ENCODE data around the gene ARL6IP5.

Gene ARL6IP5

DNA sequence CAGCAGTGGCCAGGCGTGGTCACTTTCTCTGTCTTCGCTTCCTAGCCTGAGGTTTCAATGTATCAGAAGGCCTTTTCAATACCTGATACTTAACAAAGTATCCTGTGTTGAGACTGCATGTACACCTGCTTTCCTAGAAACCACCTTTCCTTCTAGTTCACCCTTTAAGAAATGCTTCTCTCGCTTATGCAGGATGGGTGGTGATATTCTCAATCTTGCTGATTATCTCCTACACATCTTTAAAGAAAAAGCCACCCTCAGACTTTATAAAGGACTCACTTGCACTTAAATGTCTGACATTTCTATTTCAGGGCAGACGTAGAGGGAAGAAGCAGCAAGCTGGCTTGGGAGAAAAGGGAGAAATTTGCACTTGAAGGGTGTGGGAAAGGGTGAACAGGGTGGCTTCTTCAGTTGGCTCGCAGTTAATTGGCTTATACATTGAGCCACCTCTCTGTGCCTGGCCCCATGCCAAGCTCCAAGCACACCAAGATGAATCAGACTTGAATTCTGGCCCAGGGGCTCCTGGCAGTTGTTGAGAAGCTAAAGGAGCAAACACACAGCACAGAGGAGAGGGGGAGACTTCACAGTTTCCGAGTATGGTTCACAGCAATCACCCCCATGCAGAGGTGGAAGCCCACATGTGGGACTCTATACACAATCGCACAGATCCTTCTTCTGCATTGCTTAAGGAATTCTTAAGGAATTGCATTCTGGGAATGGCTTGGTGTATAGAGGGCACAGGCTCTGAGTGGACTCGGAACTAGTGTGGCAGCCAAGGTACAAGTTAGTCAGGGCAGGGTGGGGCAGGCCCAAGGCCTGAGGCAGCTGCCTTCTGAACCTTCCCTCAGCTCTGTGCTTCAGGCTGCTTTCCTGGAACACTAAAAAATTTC is 1.3 kb downstream of the ARL6IP5 start:
- peak overlapping the region; percentile 92 to 95 for H3K27ac ChIP-seq (ENCODE audit: low read depth in 2 of 2, low read length in 2 of 2)
- H3K9ac ChIP-seq (ENCODE audit: low read depth in 1 of 2, low read length in 2 of 2) = peak overlapping the region; percentile 87 to 91
- no peaks in the 10 kb centered on the region for H3K27me3 ChIP-seq (ENCODE audit: control insufficient read depth in 2 of 2, insufficient read depth in 2 of 2, low read length in 2 of 2)
- peaks cover 37 to 48% of the 10 kb centered on the region in 2 donors for H3K4me1 ChIP-seq (ENCODE audit: control insufficient read depth in 2 of 2, insufficient read depth in 2 of 2, low read length in 2 of 2)
- peaks cover 0 to 4% of the 10 kb centered on the region in 2 donors for H3K36me3 ChIP-seq (ENCODE audit: control insufficient read depth in 2 of 2, insufficient read depth in 2 of 2, low read length in 2 of 2)
- no peaks in the 10 kb centered on the region for H3K9me3 ChIP-seq (ENCODE audit: control insufficient read depth in 2 of 2, low read length in 2 of 2)
- peak overlapping the region; percentile 77 to 86 for H3K4me3 ChIP-seq (ENCODE audit: low read length in 2 of 2)

DNA sequence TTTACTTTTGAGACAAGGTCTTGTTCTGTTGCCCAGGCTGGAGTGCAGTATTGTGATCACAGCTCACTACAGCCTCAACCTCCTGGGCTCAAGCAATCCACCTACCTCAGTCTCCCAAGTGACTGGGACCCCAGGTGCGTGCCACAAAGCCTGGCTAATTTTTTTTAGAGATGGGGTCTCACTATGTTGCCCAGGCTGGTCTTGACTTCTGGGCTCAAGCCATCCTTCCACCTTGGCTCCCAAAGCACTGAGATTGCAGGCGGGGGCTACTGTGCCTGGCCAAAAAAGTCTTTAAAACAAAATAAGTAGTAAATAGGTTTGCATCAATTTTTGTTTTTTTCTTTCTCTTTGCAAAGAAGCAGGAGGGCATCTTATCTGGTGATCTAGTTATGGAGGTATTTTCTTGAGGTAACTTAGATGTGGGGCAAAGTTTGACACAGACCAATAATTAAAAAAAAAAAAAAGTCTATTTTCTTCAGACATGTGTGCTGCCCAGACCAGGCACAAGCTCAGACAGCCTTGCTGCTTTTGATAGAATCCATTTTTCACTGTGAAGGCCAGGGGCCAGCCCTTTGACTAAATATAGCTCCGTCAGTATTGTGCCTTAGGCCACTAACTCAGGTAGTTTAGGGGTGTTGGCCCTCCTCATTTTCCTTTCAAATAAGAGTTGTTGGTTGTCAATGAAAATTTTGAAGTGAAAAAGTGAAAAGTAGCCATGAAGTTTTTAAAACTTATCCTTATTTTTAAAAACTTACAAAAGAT is 2.5 kb downstream of the ARL6IP5 start:
- Histone ChIP-seq H3K27me3 (ENCODE audit: control insufficient read depth in 2 of 2, insufficient read depth in 2 of 2, low read length in 2 of 2) (no peaks in the 10 kb centered on the region), H3K36me3 (ENCODE audit: control insufficient read depth in 2 of 2, insufficient read depth in 2 of 2, low read length in 2 of 2) (peaks cover 0 to 7% of the 10 kb centered on the region in 2 donors), H3K27ac (ENCODE audit: low read depth in 2 of 2, low read length in 2 of 2) (peak overlapping the region; percentile 92 to 95), H3K4me1 (ENCODE audit: control insufficient read depth in 2 of 2, insufficient read depth in 2 of 2, low read length in 2 of 2) (peaks cover 37 to 47% of the 10 kb centered on the region in 2 donors), H3K4me3 (ENCODE audit: low read length in 2 of 2) (peak overlapping the region; percentile 6 to 58), H3K9me3 (ENCODE audit: control insufficient read depth in 2 of 2, low read length in 2 of 2) (no peaks in the 10 kb centered on the region), H3K9ac (ENCODE audit: low read depth in 1 of 2, low read length in 2 of 2) (peak overlapping the region in 1 of 2 donors; percentile 91)

DNA sequence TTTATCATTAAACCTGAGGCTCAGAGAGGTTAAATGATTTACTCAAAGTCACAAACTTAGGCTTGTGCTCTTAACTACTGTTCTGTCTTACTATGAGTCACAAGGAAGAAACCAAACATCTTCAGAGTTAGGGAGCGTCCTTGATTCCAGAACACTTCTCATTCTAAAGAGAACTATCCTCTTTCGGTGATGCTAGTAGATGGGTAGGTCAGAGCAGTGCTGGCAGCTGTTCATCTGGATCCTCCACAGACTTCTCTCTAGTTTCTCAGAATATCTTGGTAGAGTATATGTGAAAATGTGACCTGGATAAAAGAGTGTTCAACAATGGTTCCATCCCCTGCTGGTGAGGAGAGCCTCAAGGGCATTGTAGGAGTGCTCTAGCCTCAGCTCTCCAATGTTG is 3.3 kb downstream of the ARL6IP5 start:
- peak overlapping the region; percentile 18 to 41 for H3K27ac ChIP-seq (ENCODE audit: low read depth in 2 of 2, low read length in 2 of 2)
- H3K4me3 ChIP-seq (ENCODE audit: low read length in 2 of 2) = peak overlapping the region; percentile 6 to 53
- no peaks in the 10 kb centered on the region for H3K27me3 ChIP-seq (ENCODE audit: control insufficient read depth in 2 of 2, insufficient read depth in 2 of 2, low read length in 2 of 2)
- peaks cover 0 to 8% of the 10 kb centered on the region in 2 donors for H3K36me3 ChIP-seq (ENCODE audit: control insufficient read depth in 2 of 2, insufficient read depth in 2 of 2, low read length in 2 of 2)
- H3K9ac ChIP-seq (ENCODE audit: low read depth in 1 of 2, low read length in 2 of 2) = peak overlapping the region in 1 of 2 donors; percentile 41
- peaks cover 37 to 46% of the 10 kb centered on the region in 2 donors for H3K4me1 ChIP-seq (ENCODE audit: control insufficient read depth in 2 of 2, insufficient read depth in 2 of 2, low read length in 2 of 2)
- H3K9me3 ChIP-seq (ENCODE audit: control insufficient read depth in 2 of 2, low read length in 2 of 2) = no peaks in the 10 kb centered on the region

DNA sequence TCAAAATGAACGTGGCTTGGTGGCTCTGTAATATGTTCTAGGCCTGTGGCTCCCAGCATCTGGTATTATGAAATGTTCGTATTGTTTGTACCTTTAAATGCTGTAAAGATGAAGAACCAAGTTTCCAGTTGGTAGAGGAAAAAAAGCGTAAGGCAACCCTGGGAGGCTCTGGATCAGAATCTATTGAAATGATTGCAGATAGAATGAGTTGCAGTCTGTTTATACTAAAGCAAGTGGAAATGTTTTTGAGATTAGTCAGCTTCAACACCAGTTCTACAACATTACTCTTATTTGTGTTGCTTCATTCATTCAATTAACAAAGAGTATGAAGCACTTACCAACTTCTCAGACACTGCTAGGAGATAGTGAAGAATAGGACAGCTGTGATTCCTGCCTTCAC is 5.3 kb downstream of the ARL6IP5 start:
- Histone ChIP-seq H3K4me1 (ENCODE audit: control insufficient read depth in 2 of 2, insufficient read depth in 2 of 2, low read length in 2 of 2) (peaks cover 38 to 42% of the 10 kb centered on the region in 2 donors), H3K9ac (ENCODE audit: low read depth in 1 of 2, low read length in 2 of 2) (no peak overlapping the region), H3K36me3 (ENCODE audit: control insufficient read depth in 2 of 2, insufficient read depth in 2 of 2, low read length in 2 of 2) (peaks cover 6 to 12% of the 10 kb centered on the region in 2 donors), H3K27me3 (ENCODE audit: control insufficient read depth in 2 of 2, insufficient read depth in 2 of 2, low read length in 2 of 2) (no peaks in the 10 kb centered on the region), H3K9me3 (ENCODE audit: control insufficient read depth in 2 of 2, low read length in 2 of 2) (no peaks in the 10 kb centered on the region), H3K27ac (ENCODE audit: low read depth in 2 of 2, low read length in 2 of 2) (peak overlapping the region in 1 of 2 donors; percentile 20), H3K4me3 (ENCODE audit: low read length in 2 of 2) (no peak overlapping the region)

DNA sequence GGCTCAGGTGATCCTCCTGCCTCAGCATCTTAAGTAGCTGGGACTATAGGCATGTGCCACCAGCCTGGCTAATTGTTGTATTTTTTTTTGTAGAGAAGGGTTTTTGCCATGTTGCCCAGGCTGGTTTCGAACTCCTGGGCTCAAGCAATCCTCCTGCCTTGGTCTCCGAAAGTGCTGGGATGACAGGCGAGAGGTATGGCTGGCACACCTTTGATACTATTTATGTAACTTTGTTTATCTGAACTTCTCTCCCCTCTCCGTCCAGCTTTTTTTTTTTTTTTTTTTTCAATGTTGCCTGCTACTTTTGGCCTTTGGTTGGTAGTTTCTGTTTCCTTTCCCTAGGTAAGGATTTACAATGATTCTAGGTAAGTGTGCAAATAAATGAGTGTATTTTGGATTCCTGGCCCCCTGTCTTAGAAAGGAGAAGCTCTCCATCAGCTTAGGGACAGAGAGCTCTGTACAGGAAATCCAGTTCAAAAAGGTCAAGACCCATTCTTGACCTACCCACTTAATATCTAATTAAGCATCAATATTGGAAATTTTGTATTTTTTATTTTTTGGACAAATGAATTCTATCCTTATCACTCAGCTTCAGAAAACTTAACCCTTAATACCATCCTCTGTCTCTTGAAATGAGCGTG is 6.8 kb downstream of the ARL6IP5 start:
- Histone ChIP-seq H3K4me3 (ENCODE audit: low read length in 2 of 2) (no peak overlapping the region), H3K9me3 (ENCODE audit: control insufficient read depth in 2 of 2, low read length in 2 of 2) (no peaks in the 10 kb centered on the region), H3K4me1 (ENCODE audit: control insufficient read depth in 2 of 2, insufficient read depth in 2 of 2, low read length in 2 of 2) (peaks cover 35 to 50% of the 10 kb centered on the region in 2 donors), H3K27me3 (ENCODE audit: control insufficient read depth in 2 of 2, insufficient read depth in 2 of 2, low read length in 2 of 2) (no peaks in the 10 kb centered on the region), H3K36me3 (ENCODE audit: control insufficient read depth in 2 of 2, insufficient read depth in 2 of 2, low read length in 2 of 2) (peaks cover 6 to 12% of the 10 kb centered on the region in 2 donors), H3K9ac (ENCODE audit: low read depth in 1 of 2, low read length in 2 of 2) (no peak overlapping the region), H3K27ac (ENCODE audit: low read depth in 2 of 2, low read length in 2 of 2) (peak overlapping the region; percentile 58 to 74)

DNA sequence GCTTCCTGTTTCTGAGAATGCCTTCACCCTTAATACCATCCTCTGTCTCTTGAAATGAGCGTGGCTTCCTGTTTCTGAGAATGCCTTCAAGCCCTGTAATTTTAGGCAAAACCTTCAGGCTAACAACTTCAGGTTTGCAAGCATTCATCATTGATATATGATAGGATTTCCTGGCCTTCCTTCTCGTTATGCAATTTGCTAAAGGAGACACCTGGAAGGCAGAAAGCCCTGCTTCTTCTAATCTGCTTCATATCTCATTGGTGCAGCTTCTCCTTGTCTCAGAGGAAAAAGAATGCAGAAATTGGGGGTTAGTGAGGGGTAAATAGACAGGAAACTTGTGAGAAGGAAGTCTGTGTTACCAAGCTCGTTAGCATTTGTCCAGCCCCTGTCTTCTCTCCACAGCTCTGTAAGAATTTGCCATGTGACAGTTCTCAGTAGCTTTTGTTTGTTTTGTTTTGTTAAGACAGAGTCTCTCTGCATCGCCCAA is 7.3 kb downstream of the ARL6IP5 start:
- Histone ChIP-seq H3K9ac (ENCODE audit: low read depth in 1 of 2, low read length in 2 of 2) (no peak overlapping the region), H3K4me3 (ENCODE audit: low read length in 2 of 2) (peak overlapping the region in 1 of 2 donors; percentile 35), H3K27ac (ENCODE audit: low read depth in 2 of 2, low read length in 2 of 2) (peak overlapping the region; percentile 58 to 74), H3K27me3 (ENCODE audit: control insufficient read depth in 2 of 2, insufficient read depth in 2 of 2, low read length in 2 of 2) (no peaks in the 10 kb centered on the region), H3K9me3 (ENCODE audit: control insufficient read depth in 2 of 2, low read length in 2 of 2) (no peaks in the 10 kb centered on the region), H3K4me1 (ENCODE audit: control insufficient read depth in 2 of 2, insufficient read depth in 2 of 2, low read length in 2 of 2) (peaks cover 29 to 48% of the 10 kb centered on the region in 2 donors), H3K36me3 (ENCODE audit: control insufficient read depth in 2 of 2, insufficient read depth in 2 of 2, low read length in 2 of 2) (peaks cover 6 to 12% of the 10 kb centered on the region in 2 donors)

DNA sequence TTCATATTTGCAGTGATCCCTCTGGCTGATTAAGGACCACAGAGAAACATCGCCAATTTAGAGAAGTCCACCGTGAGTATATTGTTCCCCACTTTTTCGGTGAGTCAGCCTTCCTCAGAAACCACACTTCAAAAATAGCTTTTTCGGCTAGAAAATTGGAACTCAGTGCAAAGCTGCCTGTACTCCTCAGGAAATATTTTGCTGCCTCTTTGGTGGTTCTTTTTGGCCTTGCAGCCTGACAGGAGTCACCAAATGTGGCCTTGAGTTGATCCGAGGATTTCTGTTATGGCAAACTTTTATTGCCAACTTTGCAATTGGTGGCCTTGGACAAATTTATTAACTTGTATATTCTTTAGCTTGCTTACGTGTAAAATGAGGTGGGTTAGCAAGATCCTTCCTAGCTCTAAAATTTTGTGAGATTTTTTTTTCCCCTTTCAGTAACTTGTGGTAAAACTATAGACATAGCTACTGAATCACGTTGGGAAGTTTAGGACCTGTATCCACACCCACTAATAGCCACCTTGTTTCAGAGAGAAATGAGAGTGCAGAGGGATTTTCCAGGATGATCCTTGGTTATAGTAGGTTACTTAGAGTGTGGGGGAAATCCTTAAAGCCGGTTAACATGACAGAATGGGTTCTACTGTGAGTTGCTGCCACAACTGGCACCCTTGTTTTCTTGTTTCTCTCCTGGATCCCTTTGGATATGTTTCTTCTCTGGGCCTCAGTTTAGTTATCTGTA is 9.9 kb downstream of the ARL6IP5 start:
- peaks cover 8 to 9% of the 10 kb centered on the region in 2 donors for H3K36me3 ChIP-seq (ENCODE audit: control insufficient read depth in 2 of 2, insufficient read depth in 2 of 2, low read length in 2 of 2)
- H3K4me1 ChIP-seq (ENCODE audit: control insufficient read depth in 2 of 2, insufficient read depth in 2 of 2, low read length in 2 of 2) = peaks cover 10 to 26% of the 10 kb centered on the region in 2 donors
- peak overlapping the region; percentile 58 to 79 for H3K27ac ChIP-seq (ENCODE audit: low read depth in 2 of 2, low read length in 2 of 2)
- no peaks in the 10 kb centered on the region for H3K9me3 ChIP-seq (ENCODE audit: control insufficient read depth in 2 of 2, low read length in 2 of 2)
- H3K9ac ChIP-seq (ENCODE audit: low read depth in 1 of 2, low read length in 2 of 2) = no peak overlapping the region
- H3K27me3 ChIP-seq (ENCODE audit: control insufficient read depth in 2 of 2, insufficient read depth in 2 of 2, low read length in 2 of 2) = no peaks in the 10 kb centered on the region
- no peak overlapping the region for H3K4me3 ChIP-seq (ENCODE audit: low read length in 2 of 2)

DNA sequence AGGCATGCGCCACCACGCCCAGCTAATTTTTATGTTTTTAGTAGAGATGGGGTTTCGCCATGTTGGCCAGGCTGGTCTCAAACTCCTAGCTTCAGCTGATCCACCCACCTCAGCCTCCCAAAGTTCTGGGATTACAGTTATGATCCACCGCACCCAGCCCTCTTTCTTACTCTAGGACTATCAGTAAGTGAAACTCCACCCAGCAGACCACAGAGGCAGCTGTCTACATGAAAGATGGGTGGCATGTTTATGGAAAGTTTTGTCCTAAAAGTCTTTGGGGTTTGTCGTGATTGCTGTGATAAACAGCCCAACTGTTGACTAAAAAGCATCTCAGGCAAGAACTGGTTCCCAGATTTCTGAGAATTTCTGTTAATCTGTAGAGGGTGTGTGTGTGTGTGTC is 10.9 kb downstream of the ARL6IP5 start:
- no peaks in the 10 kb centered on the region for H3K9me3 ChIP-seq (ENCODE audit: control insufficient read depth in 2 of 2, low read length in 2 of 2)
- H3K4me3 ChIP-seq (ENCODE audit: low read length in 2 of 2) = no peak overlapping the region
- H3K27ac ChIP-seq (ENCODE audit: low read depth in 2 of 2, low read length in 2 of 2) = peak overlapping the region; percentile 10 to 13
- H3K36me3 ChIP-seq (ENCODE audit: control insufficient read depth in 2 of 2, insufficient read depth in 2 of 2, low read length in 2 of 2) = peaks cover 8 to 9% of the 10 kb centered on the region in 2 donors
- peak overlapping the region in 1 of 2 donors; percentile 38 for H3K9ac ChIP-seq (ENCODE audit: low read depth in 1 of 2, low read length in 2 of 2)
- H3K4me1 ChIP-seq (ENCODE audit: control insufficient read depth in 2 of 2, insufficient read depth in 2 of 2, low read length in 2 of 2) = peaks cover 7 to 19% of the 10 kb centered on the region in 2 donors
- H3K27me3 ChIP-seq (ENCODE audit: control insufficient read depth in 2 of 2, insufficient read depth in 2 of 2, low read length in 2 of 2) = no peaks in the 10 kb centered on the region

DNA sequence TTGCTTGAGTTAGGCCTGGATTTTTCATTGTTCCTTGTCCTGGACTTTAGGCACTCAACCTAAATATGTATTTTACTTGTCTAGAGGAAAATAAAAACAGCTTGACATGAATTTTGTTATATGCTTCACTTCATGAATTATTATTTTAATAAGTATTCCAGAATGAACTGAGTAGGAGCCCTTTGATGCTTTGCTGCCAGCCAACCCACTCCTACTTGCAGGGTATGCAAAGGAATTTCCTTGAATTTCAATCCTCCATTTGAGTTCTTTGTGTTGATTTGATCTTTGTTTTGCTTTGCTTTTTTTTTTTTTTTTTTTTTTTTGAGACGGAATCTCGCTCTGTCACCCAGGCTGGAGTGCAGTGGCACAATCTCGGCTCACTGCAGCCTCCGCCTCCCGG is 11.6 kb downstream of the ARL6IP5 start:
- Histone ChIP-seq H3K27ac (ENCODE audit: low read depth in 2 of 2, low read length in 2 of 2) (peak overlapping the region; percentile 10 to 13), H3K4me3 (ENCODE audit: low read length in 2 of 2) (no peak overlapping the region), H3K9me3 (ENCODE audit: control insufficient read depth in 2 of 2, low read length in 2 of 2) (no peaks in the 10 kb centered on the region), H3K9ac (ENCODE audit: low read depth in 1 of 2, low read length in 2 of 2) (no peak overlapping the region), H3K4me1 (ENCODE audit: control insufficient read depth in 2 of 2, insufficient read depth in 2 of 2, low read length in 2 of 2) (peaks cover 7 to 18% of the 10 kb centered on the region in 2 donors), H3K36me3 (ENCODE audit: control insufficient read depth in 2 of 2, insufficient read depth in 2 of 2, low read length in 2 of 2) (peaks cover 8 to 14% of the 10 kb centered on the region in 2 donors), H3K27me3 (ENCODE audit: control insufficient read depth in 2 of 2, insufficient read depth in 2 of 2, low read length in 2 of 2) (no peaks in the 10 kb centered on the region)
